T-helper 17 cell (primary cell): ENCODE results near the gene IL6R. TPM values are rescaled to one million over a fixed set of nuclear protein-coding genes. Genes with fewer than 3 reads are reported as not detected.

ENCODE experiments used
- ATAC-seq: fragments of 150-1000 bp; cut with Tn5 transposase; 2 replicates; pipeline ENCODE4 v1.10.0; 2021; ENCODE audit warnings: mild to moderate bottlenecking, moderate library complexity
- DNase-seq, 3 donors: peaks; one replicate each; pipeline versions ENCODE4 v3.0.0 to v3.0.0-alpha.2; 2020 to 2021
- H3K9me3 ChIP-seq: one replicate; pipeline ENCODE4 v1.7.0; 2013; ENCODE audit warnings: low read length, mild to moderate bottlenecking; ENCODE audit not compliant: control insufficient read depth, poor library complexity, severe bottlenecking
- H3K27ac Mint-ChIP-seq: one replicate; pipeline ENCODE4 v1.8.0; 2022; ENCODE audit warnings: mild to moderate bottlenecking, moderate library complexity, mixed read lengths
- H3K27me3 Mint-ChIP-seq: one replicate; pipeline ENCODE4 v1.8.0; 2022; ENCODE audit warnings: mixed read lengths
- H3K36me3 Mint-ChIP-seq: one replicate; pipeline ENCODE4 v1.8.0; 2022; ENCODE audit warnings: low read depth, mixed read lengths
- H3K4me1 Mint-ChIP-seq: one replicate; pipeline ENCODE4 v1.8.0; 2022; ENCODE audit warnings: mild to moderate bottlenecking, mixed read lengths
- H3K4me3 Mint-ChIP-seq: one replicate; pipeline ENCODE4 v1.8.0; 2022; ENCODE audit warnings: mild to moderate bottlenecking, moderate library complexity, mixed read lengths
- total RNA-seq, 4 donors: library from RNA in 2 of 4; stranded (reverse) in 2 of 4; gene quantifications; one replicate each; pipeline ENCODE4 v1.2.3 and lab custom pipeline; 2022 to 2026

Gene IL6R
- total RNA-seq, 2 donors from 2014 or later, result 72.8 to 79.0 TPM

GRCh38 chr1:154398678-154399077, 6.5 kb upstream of the IL6R start:
- Mint-ChIP-seq H3K4me1 (peaks cover 26% of the 10 kb centered on the region), H3K27me3 (no peaks in the 10 kb centered on the region), H3K36me3 (peaks cover 5% of the 10 kb centered on the region), H3K27ac (peak overlapping the region; percentile 93), H3K4me3 (peak overlapping the region; percentile 75)
- DNase-seq, result no peak
- peak; percentile 46 for ATAC-seq
- no peaks in the 10 kb centered on the region for H3K9me3 ChIP-seq

- peak overlapping the region; percentile 47 for H3K27ac Mint-ChIP-seq
- no peak for DNase-seq
- ATAC-seq, result no peak
- H3K27me3 Mint-ChIP-seq, result no peaks in the 10 kb centered on the region
- peaks cover 40% of the 10 kb centered on the region for H3K4me1 Mint-ChIP-seq
- H3K4me3 Mint-ChIP-seq, result peak overlapping the region; percentile 25
- no peaks in the 10 kb centered on the region for H3K9me3 ChIP-seq
- H3K36me3 Mint-ChIP-seq, result peaks cover 5% of the 10 kb centered on the region
Observed at GRCh38 chr1:154400381-154400801, 4.8 kb upstream of the IL6R start.

- no peaks in the 10 kb centered on the region for H3K9me3 ChIP-seq
- Mint-ChIP-seq H3K4me1 (peaks cover 45% of the 10 kb centered on the region), H3K36me3 (peaks cover 2% of the 10 kb centered on the region), H3K4me3 (no peak overlapping the region), H3K27me3 (no peaks in the 10 kb centered on the region), H3K27ac (peak overlapping the region; percentile 98)
- no peak for ATAC-seq
- no peak for DNase-seq
Observed at GRCh38 chr1:154402409-154402921, 2.7 kb upstream of the IL6R start.

- ATAC-seq (peak; percentile 28), DNase-seq (peak in 1 of 3 donors; percentile 27)
- peaks cover 2% of the 10 kb centered on the region for H3K36me3 Mint-ChIP-seq
- H3K9me3 ChIP-seq, result no peaks in the 10 kb centered on the region
- H3K4me3 Mint-ChIP-seq, result peak overlapping the region; percentile 98
- H3K27ac Mint-ChIP-seq, result peak overlapping the region; percentile 98
- no peaks in the 10 kb centered on the region for H3K27me3 Mint-ChIP-seq
- H3K4me1 Mint-ChIP-seq, result peaks cover 45% of the 10 kb centered on the region
Observed at GRCh38 chr1:154403261-154403943, 1.7 kb upstream of the IL6R start.

GRCh38 chr1:154403983-154404382, 1.2 kb upstream of the IL6R start:
- peaks cover 2% of the 10 kb centered on the region for H3K36me3 Mint-ChIP-seq
- DNase-seq, result no peak
- H3K27ac Mint-ChIP-seq, result peak overlapping the region; percentile 98
- H3K27me3 Mint-ChIP-seq, result no peaks in the 10 kb centered on the region
- no peak for ATAC-seq
- H3K4me3 Mint-ChIP-seq, result peak overlapping the region; percentile 98
- H3K4me1 Mint-ChIP-seq, result peaks cover 50% of the 10 kb centered on the region
- no peaks in the 10 kb centered on the region for H3K9me3 ChIP-seq

- DNase-seq (no peak), ATAC-seq (peak; percentile 20)
- H3K4me3 Mint-ChIP-seq, result peak overlapping the region; percentile 98
- no peaks in the 10 kb centered on the region for H3K9me3 ChIP-seq
- H3K36me3 Mint-ChIP-seq, result peaks cover 2% of the 10 kb centered on the region
- H3K27me3 Mint-ChIP-seq, result no peaks in the 10 kb centered on the region
- peak overlapping the region; percentile 98 for H3K27ac Mint-ChIP-seq
- peaks cover 55% of the 10 kb centered on the region for H3K4me1 Mint-ChIP-seq
Observed at GRCh38 chr1:154404511-154404931, 622 bp upstream of the IL6R start.

- ATAC-seq, result peak; percentile 3
- Mint-ChIP-seq H3K27me3 (no peaks in the 10 kb centered on the region), H3K4me1 (peaks cover 64% of the 10 kb centered on the region), H3K4me3 (peak overlapping the region; percentile 98), H3K36me3 (peaks cover 5% of the 10 kb centered on the region), H3K27ac (peak overlapping the region; percentile 98)
- peak in 2 of 3 donors; percentile 41 to 56 for DNase-seq
- no peaks in the 10 kb centered on the region for H3K9me3 ChIP-seq
Observed at GRCh38 chr1:154405747-154406571, 816 bp downstream of the IL6R start.

- Mint-ChIP-seq H3K27me3 (no peaks in the 10 kb centered on the region), H3K36me3 (peaks cover 5% of the 10 kb centered on the region), H3K27ac (peak overlapping the region; percentile 98), H3K4me3 (peak overlapping the region; percentile 98), H3K4me1 (peaks cover 67% of the 10 kb centered on the region)
- DNase-seq (no peak), ATAC-seq (no peak)
- no peaks in the 10 kb centered on the region for H3K9me3 ChIP-seq
Observed at GRCh38 chr1:154406572-154406879, 1.4 kb downstream of the IL6R start.

- Mint-ChIP-seq H3K36me3 (peaks cover 5% of the 10 kb centered on the region), H3K4me1 (peaks cover 67% of the 10 kb centered on the region), H3K4me3 (peak overlapping the region; percentile 98), H3K27me3 (no peaks in the 10 kb centered on the region), H3K27ac (peak overlapping the region; percentile 98)
- no peak for ATAC-seq
- DNase-seq, result no peak
- H3K9me3 ChIP-seq, result no peaks in the 10 kb centered on the region
Observed at GRCh38 chr1:154406886-154407197, 1.7 kb downstream of the IL6R start.

GRCh38 chr1:154407198-154408091, 2.3 kb downstream of the IL6R start:
- peaks cover 65% of the 10 kb centered on the region for H3K4me1 Mint-ChIP-seq
- H3K4me3 Mint-ChIP-seq, result peak overlapping the region; percentile 98
- DNase-seq, result no peak
- no peaks in the 10 kb centered on the region for H3K9me3 ChIP-seq
- H3K27ac Mint-ChIP-seq, result peak overlapping the region; percentile 98
- ATAC-seq, result peak; percentile 35
- peaks cover 5% of the 10 kb centered on the region for H3K36me3 Mint-ChIP-seq
- H3K27me3 Mint-ChIP-seq, result no peaks in the 10 kb centered on the region

GRCh38 chr1:154408174-154408777, 3.1 kb downstream of the IL6R start:
- Mint-ChIP-seq H3K4me3 (peak overlapping the region; percentile 98), H3K36me3 (peaks cover 5% of the 10 kb centered on the region), H3K27me3 (no peaks in the 10 kb centered on the region), H3K27ac (peak overlapping the region; percentile 98), H3K4me1 (peaks cover 60% of the 10 kb centered on the region)
- no peaks in the 10 kb centered on the region for H3K9me3 ChIP-seq
- no peak for DNase-seq
- ATAC-seq, result no peak

GRCh38 chr1:154410185-154410827, 5.2 kb downstream of the IL6R start:
- ATAC-seq, result peak; percentile 19
- Mint-ChIP-seq H3K27me3 (no peaks in the 10 kb centered on the region), H3K4me3 (peak overlapping the region; percentile 84), H3K4me1 (peaks cover 56% of the 10 kb centered on the region), H3K36me3 (peaks cover 7% of the 10 kb centered on the region), H3K27ac (peak overlapping the region; percentile 98)
- no peaks in the 10 kb centered on the region for H3K9me3 ChIP-seq
- no peak for DNase-seq
